HG02798 (cell line): ENCODE data around the gene FBXO30.
A peak's percentile ranks its signal among the peaks of the same experiment; 100 is the strongest.

ENCODE experiments used
- ATAC-seq: cut with Tn5 transposase; IDR thresholded peaks from one replicate; pipeline ENCODE4 v1.9.1; 2021; ENCODE audit warnings: mild to moderate bottlenecking; ENCODE audit not compliant: unreplicated experiment, poor library complexity

FBXO30 gene

DNA sequence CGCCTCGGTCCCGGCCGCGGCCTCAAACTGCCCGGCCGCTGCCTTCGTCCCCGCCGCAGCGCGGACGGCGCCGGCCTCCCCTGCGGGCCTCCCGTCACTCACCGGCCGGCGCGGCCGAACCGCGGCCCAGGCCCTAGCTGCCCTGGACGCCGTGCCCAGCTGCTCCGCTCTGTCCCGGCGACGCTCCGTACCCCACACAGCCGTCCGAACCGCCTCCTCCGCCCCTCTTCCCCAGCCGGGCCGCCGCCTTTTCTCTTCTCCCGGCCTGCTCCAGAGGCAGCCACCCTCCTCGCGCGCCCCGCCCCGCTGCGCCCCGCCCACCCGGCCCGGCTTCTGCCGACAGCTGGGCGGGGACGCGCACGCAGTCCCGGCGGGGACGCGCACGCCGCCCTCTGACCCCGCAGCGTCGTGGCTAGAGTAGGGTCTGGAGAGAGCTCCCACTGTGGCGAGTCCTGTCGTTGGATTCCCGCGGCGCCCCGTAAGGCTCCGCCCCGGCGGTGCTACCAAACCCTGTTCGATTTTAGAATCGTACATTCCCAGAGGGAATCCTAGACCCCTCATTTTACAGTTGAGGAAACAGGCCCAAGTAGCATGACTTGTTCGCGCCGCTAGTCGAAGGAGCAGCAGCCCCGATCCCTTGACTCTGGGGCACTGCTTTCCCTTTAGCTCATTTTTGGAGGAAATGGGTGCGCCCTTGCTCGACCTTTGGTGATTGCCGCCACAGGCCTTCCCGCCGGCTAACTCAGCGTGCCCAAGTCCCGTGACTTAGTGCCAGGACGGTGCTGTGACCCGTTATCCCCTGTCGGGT lies at the start of gene FBXO30:
TSS of gene FBXO30 (minus strand) at position 295 of the 808 bp plus-strand sequence. CDS start 8,390 bp downstream, outside the sequence.
- peak; percentile 82 for ATAC-seq

GRCh38 chr6:145863988-145864616 lies 49.5 kb upstream of the FBXO30 start:
- ATAC-seq, result peak; percentile 47

- ATAC-seq, result no peak
Measured at GRCh38 chr6:145863366-145863765, 48.8 kb upstream of the FBXO30 start.

DNA sequence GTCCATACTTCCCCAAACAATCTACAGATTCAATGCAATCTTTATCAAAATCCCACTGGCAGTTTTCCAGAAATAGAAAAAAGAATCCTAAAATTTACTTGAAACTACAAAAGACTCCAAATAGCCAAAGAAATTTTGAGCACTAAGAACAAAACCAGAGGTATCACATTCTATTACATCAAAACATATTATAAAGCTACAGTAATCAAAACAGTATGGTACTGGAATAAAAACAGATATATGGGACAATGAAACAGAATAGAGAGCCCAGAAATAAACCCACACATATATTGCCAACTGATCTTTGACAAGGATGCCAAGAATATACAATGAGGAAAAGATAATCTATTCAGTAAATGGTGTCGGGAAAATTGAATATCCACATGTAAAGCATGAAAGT lies 46.0 kb upstream of the FBXO30 start:
- ATAC-seq, result no peak

GRCh38 chr6:145850671-145851070 lies 36.1 kb upstream of the FBXO30 start:
- ATAC-seq, result no peak

- ATAC-seq, result no peak
Measured at GRCh38 chr6:145848541-145848940, 33.9 kb upstream of the FBXO30 start.

- no peak for ATAC-seq
Measured at GRCh38 chr6:145845557-145845956, 31.0 kb upstream of the FBXO30 start.

GRCh38 chr6:145844933-145845540 lies 30.4 kb upstream of the FBXO30 start:
- ATAC-seq, result no peak

- ATAC-seq, result no peak
Measured at GRCh38 chr6:145842693-145843546, 28.3 kb upstream of the FBXO30 start.

GRCh38 chr6:145841668-145842067 lies 27.1 kb upstream of the FBXO30 start:
- no peak for ATAC-seq

GRCh38 chr6:145839653-145840052 lies 25.1 kb upstream of the FBXO30 start:
- no peak for ATAC-seq

- no peak for ATAC-seq
Measured at GRCh38 chr6:145838305-145838704, 23.7 kb upstream of the FBXO30 start.

- no peak for ATAC-seq
Measured at GRCh38 chr6:145836772-145837171, 22.2 kb upstream of the FBXO30 start.

DNA sequence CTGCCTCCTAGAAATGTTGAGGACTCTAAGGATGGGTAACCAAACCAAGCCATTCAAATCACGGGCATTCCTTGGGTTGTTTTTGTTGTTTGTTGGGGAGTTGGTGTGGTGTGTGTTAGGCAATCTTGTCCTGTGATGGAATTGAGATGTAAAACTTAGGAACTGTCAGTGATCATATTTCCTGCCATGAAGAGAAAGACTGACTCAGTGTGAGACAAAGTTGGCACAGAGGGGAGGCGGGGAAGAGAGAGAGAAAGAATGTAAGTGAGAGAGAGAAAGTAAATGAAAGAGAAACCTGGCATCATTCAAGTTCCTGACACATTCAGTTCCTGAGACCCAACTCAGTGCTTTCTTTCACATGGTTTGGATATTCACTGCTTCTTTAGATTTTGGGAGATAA lies 21.6 kb upstream of the FBXO30 start:
- ATAC-seq, result no peak

DNA sequence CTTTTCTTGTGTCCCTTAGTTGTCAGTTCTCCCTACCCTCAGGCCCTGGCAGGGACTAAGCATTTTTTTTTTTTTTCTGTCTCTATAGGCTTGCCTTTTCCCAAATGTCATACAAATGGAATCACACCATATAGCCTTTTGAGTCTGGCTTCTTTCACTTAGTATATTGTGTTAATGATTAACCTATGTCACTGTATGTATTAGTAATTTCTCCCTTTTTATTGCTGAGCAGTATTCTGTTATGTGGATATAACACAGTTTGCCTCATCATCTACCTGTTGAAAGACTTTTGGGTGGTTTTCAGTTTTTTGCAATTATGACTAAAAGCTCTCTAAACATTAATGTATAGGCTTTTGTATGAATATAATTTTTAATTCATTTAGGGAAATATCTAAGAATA lies 16.0 kb upstream of the FBXO30 start:
- no peak for ATAC-seq

DNA sequence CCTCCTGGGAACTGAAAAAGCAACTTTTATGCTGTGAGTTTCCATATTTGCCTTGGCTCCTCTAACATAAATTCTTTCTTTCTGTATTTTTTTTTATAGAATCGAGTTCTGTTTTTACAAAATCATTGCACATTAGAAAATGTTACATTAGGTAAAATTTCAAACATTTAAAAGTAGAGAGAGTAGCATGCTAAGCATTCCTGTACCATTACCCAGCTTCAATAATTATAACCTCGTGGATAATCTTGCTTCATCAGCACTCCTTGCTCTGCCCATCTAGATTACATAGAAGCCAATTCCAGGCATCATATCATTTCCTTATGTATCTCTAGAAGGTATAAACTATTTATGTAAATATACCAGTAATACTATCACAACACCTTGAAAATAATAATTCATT lies 15.4 kb upstream of the FBXO30 start:
- ATAC-seq, result no peak

- no peak for ATAC-seq
Measured at GRCh38 chr6:145829102-145829501, 14.5 kb upstream of the FBXO30 start.

- no peak for ATAC-seq
Measured at GRCh38 chr6:145824344-145824743, 9.7 kb upstream of the FBXO30 start.

GRCh38 chr6:145823328-145823944 lies 8.8 kb upstream of the FBXO30 start:
- peak; percentile 38 for ATAC-seq

DNA sequence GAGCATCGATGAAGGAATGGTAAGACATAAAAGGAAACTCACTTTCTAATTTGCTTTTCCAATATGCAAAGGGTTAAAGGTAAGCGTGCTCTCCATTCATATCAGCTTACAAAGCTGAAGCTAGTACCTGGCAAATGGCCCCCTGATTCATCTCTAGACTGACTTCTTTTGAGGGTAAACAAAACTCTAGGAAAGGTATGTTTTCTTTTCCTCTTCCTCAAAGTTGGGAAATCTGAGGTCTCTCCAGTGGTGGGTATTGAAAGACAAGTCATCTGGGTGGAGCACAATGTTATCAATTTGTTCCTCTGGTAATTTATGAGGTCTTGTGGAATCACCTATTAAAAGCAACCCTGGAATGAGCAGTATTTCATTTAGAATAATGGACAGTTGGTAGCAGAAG lies 7.9 kb upstream of the FBXO30 start:
- no peak for ATAC-seq
